NCI-H1092 (cell line): ENCODE results near the gene SPON1.

Experiments used
- DNase-seq: peaks from one replicate; lab custom pipeline; 2025; lab: John Stamatoyannopoulos, UW

SPON1 gene

GRCh38 chr11:14036469-14036868 lies 73.9 kb downstream of the SPON1 start:
- DNase-seq, result no peak

GRCh38 chr11:14041040-14041439 lies 78.5 kb downstream of the SPON1 start:
- DNase-seq, result no peak

DNA sequence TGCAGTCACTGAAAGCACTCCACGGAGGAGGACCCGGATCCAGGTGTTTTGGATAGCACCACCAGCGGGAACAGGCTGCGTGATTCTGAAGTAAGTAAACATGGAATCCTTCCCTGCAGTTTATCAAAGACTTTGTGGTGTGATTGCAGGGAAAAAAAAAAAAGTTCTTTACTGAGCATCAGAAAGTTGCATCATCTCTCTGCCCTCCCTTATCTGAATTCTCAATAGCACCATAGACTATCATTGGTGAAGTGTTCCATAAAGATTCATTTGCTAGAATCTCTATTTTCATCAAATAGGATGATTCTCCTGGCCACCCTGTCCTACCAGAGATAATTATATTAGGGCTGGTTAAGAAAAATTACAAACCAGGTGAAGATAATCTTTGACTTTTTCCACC lies 79.0 kb downstream of the SPON1 start:
- DNase-seq, result no peak

DNA sequence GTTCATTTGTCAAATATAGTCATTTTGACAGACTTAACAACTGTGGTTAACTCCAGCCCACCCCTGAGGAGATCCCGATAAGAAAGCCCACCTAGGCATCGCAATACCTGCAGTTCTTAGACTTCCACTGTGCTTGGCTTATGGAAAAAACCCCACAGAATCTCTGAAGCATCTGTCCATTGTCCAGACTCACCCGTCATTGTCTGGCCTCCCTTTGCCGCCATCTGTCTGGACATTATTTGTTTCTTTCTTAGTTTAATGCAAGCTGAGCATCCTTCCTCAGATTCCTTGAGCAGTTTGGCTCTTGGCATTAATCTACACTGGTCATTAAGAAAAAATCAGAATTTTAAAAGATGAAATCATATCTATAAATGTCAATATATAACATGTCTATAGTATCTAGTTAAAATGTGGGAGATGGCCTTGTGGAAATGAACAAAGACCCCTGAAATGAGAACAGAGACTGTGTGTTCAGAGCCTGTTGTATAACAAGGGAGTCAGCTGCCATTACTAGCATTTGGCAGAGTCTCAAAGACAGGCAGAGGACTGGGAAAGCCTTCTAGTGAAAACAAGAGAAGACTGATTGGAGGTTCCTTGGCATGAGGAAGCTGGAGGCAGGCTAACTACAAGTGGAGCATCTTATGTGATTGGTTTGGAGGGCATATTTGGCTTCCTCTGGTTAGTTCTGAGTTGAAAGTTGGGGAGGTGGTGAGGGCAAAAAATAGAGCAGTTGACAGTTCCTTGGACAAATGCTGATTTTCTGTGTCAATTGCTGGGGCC lies 80.4 kb downstream of the SPON1 start:
- DNase-seq, result no peak

- DNase-seq, result no peak
Observed at GRCh38 chr11:14044916-14045315, 82.4 kb downstream of the SPON1 start.

DNA sequence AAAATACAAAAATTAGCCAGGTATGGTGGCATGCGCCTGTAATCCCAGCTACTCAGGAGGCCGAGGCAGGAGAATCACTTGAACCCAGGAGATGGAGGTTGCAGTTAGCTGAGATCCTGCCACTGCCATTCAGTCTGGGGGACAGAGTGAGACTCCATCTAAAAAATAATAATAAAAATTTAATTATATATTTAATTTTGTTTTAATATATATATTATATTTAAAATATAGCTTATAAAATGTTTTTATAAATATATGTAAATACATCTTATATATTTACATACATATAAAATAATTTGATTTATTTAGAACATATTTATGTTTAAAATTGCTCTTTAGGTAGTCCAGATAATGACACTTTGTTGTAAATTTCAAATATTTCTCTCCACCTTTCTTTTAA lies 82.9 kb downstream of the SPON1 start:
- no peak for DNase-seq

- no peak for DNase-seq
Observed at GRCh38 chr11:14052198-14052597, 89.7 kb downstream of the SPON1 start.

GRCh38 chr11:14054116-14055107 lies 91.9 kb downstream of the SPON1 start:
- no peak for DNase-seq

DNA sequence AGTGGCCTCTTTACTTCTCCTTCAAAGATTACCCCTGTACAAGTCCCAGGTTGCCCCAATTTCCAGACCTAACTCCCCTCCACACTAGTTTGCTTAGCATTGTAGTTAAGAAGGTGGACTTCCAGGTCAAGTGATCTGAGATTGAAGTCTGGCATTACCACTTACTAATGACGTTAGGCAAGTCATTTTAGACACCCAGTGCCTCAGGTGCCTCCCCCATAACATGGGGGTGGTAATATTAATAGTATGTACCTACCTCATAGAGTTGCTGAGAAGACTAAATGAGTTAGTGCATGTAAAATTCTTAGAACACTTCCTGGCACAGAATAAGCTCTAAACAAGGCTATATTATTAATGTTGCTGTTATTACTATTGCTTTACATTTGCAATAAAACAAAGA lies 93.4 kb downstream of the SPON1 start:
- DNase-seq, result no peak

- no peak for DNase-seq
Observed at GRCh38 chr11:14058061-14058460, 95.5 kb downstream of the SPON1 start.

GRCh38 chr11:14059491-14059890 lies 97.0 kb downstream of the SPON1 start:
- no peak for DNase-seq

GRCh38 chr11:14061721-14062120 lies 99.2 kb downstream of the SPON1 start:
- DNase-seq, result no peak

GRCh38 chr11:14065141-14065540 lies 102.6 kb downstream of the SPON1 start:
- no peak for DNase-seq

DNA sequence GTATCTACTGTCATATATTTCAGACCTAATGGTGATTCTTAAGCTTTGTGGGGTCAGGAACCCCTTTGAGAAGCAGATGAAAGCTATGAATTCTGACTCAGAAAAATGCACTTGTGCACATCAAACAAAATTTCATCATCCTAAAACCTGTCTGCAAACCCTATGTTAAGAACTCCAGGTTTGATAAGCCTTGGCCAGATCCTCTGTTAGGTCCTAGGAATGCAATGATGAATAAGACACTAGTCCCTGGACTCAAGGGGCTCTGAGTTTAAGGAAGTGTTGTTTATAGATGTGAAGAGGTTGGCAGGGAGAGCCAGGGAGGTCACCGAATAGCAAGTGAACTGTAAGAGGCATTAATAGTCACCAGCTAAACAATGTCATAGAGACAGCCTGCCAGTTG lies 103.2 kb downstream of the SPON1 start:
- no peak for DNase-seq

GRCh38 chr11:14067686-14068085 lies 105.2 kb downstream of the SPON1 start:
- DNase-seq, result no peak

GRCh38 chr11:14070896-14071295 lies 108.4 kb downstream of the SPON1 start:
- DNase-seq, result no peak

DNA sequence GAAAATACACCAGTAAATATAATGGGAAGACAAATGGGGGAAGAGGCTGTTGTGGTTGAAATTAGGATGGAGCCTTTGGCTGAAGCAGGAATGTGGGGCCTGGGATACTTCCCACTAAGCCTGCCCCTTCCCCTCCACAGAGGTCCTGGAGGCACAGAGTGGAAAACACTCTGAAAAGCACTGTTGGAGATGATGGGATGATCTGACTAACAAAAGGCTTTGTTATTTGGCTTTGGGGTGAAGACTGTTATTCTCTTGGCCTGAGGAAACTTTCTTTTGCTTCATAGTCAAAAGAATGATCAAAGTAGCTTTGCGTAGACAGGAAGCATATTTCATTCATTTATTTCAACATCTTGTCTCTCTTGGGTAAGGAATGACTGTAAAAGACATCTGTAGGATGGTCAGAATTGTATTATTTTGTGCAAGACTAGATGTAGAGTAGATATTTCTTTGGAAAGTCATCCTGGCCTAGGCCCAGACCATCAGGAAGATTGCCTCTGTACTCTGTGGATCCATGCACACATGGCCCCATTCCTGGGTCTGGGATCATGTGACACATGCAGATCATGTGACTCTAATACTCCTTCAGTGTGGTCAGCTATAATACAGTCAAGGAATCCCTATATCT lies 111.4 kb downstream of the SPON1 start:
- DNase-seq, result no peak

DNA sequence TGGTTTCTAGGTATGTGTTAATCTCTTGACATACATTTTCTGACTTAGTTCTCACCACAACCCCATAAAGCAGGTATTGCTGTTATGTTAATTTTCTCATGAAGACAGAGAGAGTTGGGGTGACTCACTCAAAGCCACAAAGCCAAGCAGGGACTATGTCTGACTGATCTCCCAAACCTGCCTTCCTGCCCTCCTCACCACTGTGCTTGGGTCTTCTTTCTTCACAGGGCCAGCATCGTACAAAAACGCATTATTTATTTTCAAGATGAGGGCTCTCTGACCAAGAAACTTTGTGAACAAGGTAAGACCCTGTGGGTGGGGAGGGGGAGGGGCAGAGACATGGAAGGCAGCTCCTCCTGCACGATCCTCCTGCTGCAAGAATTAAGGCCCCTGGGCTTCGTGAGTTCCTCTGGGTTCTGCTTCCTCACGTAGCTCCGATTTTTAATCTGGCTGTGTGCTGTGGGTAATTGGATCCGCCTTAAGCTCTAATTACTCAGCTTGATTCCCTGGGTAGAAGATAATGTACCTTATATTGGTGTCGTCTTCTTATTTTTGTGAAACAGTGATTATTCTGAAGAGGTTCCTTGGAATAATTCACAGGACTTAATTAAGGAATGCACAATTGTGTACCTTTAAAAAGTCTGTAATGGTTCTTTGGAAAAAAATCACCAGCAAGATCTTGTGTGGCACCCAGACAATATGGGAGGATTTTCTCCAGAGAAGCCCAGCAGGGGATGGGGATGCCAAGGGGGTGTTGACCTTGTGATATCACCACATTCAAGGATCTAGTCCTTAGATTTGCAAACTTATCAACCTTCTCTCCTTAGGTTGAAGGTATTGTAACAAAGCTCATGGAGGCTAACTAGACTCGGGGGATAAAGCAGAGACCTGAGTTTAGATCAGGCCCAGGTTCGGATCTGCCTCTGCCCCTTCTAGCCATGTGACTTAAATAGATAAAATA lies 112.9 kb downstream of the SPON1 start:
- DNase-seq, result no peak

GRCh38 chr11:14079011-14079410 lies 116.5 kb downstream of the SPON1 start:
- DNase-seq, result no peak

DNA sequence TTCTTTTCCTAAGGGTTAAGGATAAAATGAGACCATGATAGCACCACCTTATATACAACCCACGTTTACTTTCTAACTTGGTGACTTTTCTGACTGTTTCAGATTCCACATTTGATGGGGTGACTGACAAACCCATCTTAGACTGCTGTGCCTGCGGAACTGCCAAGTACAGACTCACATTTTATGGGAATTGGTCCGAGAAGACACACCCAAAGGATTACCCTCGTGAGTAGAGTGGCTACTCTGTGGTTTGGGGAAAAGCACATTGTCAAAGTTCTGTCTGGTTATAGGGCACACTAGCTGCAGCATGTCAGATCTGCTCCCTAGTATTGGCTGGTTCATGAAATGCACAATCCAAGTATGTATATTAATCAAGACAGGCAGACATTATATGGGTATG lies 117.3 kb downstream of the SPON1 start:
- no peak for DNase-seq

DNA sequence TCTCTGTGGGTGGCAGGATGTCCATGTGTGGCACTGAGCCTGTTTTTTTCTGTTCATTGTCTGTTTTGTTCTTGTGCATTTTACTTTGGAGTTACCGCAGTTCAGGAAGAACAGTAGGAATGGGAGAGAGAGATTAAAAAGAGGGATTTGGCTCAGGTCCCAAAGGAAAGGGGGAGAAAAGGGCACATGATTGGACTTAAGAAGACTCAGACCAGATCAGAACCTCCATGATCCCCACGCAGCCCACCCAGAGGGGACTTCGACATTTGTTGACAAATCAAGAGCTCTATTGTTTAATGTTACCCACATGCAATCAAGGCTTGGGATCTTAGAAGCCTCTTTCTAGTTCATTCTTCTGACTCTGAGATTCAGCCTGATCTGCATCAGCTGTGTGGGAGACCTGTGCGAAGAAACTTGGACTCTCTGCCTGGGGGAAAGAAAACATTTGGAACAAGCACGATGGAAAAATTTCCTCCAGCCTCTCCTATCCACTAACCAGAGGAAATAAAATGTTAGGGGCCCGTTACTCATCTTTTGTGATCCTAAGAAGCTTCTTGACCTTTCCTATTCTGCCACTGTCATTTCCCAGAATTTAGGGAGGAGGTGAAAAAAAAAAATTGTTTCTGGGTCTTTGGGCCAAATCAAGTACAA lies 119.2 kb downstream of the SPON1 start:
- no peak for DNase-seq
